A673 (cell line): Measurements from ENCODE around the gene S100A10. TPM values are rescaled to one million over a fixed set of nuclear protein-coding genes. Genes with fewer than 3 reads are reported as not detected.

Experiments
- Bru-seq: library from RNA; stranded (reverse); fragments of 400-500 nt; gene quantifications from one replicate; lab custom pipeline; 2021; lab: Mats Ljungman, UMichigan
- BruChase-seq, 2 experiments: library from RNA; stranded (reverse); fragments of 400-500 nt; gene quantifications; one replicate each; lab custom pipeline; 2021; lab: Mats Ljungman, UMichigan
- BruUV-seq: library from RNA; stranded (reverse); fragments of 400-500 nt; replicated peaks from 2 replicates; lab custom pipeline; 2021; lab: Mats Ljungman, UMichigan
- CTCF ChIA-PET: fragments of 300-600 bp; sonication (Branson Sonifier 250); formaldehyde crosslinking; loops from one replicate; lab custom pipeline; 2022; ENCODE audit warnings: antibody characterized with exemption; lab: Charles Lee
- POLR2A ChIA-PET: fragments of 300-600 bp; sonication (Branson Sonifier 250); formaldehyde crosslinking; loops from one replicate; lab custom pipeline; 2022; ENCODE audit warnings: antibody characterized with exemption; ENCODE audit not compliant: low non-redundant PET; lab: Charles Lee
- DNase-seq: peaks from one replicate; pipeline ENCODE4 v3.0.0-alpha.2; 2015; ENCODE audit warnings: low spot score
- H3K27ac ChIP-seq: fragments of 200-600 bp; sonication (generic); 2 replicates; pipeline ENCODE4 v1.5.1; 2016; ENCODE audit warnings: mixed run types, low read depth, mild to moderate bottlenecking, mixed read lengths, antibody characterized with exemption, low read length; ENCODE audit not compliant: poor library complexity, severe bottlenecking
- H3K27me3 ChIP-seq: fragments of 200-600 bp; sonication (generic); replicated peaks from 2 replicates; pipeline ENCODE4 v1.6.1; 2017; ENCODE audit warnings: mixed run types, low read depth, mild to moderate bottlenecking, mixed read lengths, antibody characterized with exemption, low read length; ENCODE audit not compliant: insufficient read depth, poor library complexity
- H3K36me3 ChIP-seq: fragments of 200-600 bp; sonication (generic); 2 replicates; pipeline ENCODE4 v1.6.1; 2016; ENCODE audit warnings: mixed run types, mild to moderate bottlenecking, mixed read lengths, antibody characterized with exemption, low read length; ENCODE audit not compliant: insufficient read depth, poor library complexity, severe bottlenecking
- H3K4me1 ChIP-seq: fragments of 200-600 bp; sonication (generic); 2 replicates; pipeline ENCODE4 v1.6.1; 2017; ENCODE audit warnings: mixed run types, mild to moderate bottlenecking, mixed read lengths, antibody characterized with exemption, low read length; ENCODE audit not compliant: insufficient read depth, poor library complexity, severe bottlenecking
- H3K4me3 ChIP-seq: fragments of 200-600 bp; sonication (generic); 2 replicates; pipeline ENCODE4 v1.5.1; 2016; ENCODE audit warnings: low read depth, mixed run types, mild to moderate bottlenecking, mixed read lengths, low read length; ENCODE audit not compliant: poor library complexity, severe bottlenecking
- H3K9me3 ChIP-seq: fragments of 200-600 bp; sonication (generic); 2 replicates; pipeline ENCODE4 v1.6.1; 2016; ENCODE audit warnings: mixed run types, low read depth, mild to moderate bottlenecking, mixed read lengths, antibody characterized with exemption, low read length; ENCODE audit not compliant: poor library complexity, severe bottlenecking
- EZH2 ChIP-seq: fragments of 200-600 bp; sonication (generic); IDR thresholded peaks from 2 replicates; pipeline ENCODE4 v1.6.1; 2017; ENCODE audit warnings: borderline replicate concordance, low read depth, mild to moderate bottlenecking, mixed read lengths, antibody characterized with exemption, low read length; ENCODE audit not compliant: poor library complexity, severe bottlenecking
- intact Hi-C: fragments of 100-400 bp; cut with micrococcal nuclease; formaldehyde crosslinking; loops from one replicate; pipeline ENCODE4 v1.10.0; 2022; ENCODE audit not compliant: unreplicated experiment
- long read RNA-seq: library from polyadenylated mRNA; stranded (forward); transcript quantifications from one replicate; pipeline ENCODE4 v2.0.0, GENCODE V29; 2022
- total RNA-seq: library from RNA; stranded (reverse); gene quantifications from 2 replicates; pipeline ENCODE4 v1.2.3, GENCODE V29; 2021
- TF ChIP-seq, protein P1 (sequence below): fragments of 300-800, 200-600 bp; sonication (generic); conservative IDR thresholded peaks from 2 replicates; pipeline ENCODE4 v1.5.1; 2017; ENCODE audit warnings: low read depth, mild to moderate bottlenecking, antibody characterized with exemption, low read length, moderate library complexity, mixed read lengths

S100A10 gene, protein sequence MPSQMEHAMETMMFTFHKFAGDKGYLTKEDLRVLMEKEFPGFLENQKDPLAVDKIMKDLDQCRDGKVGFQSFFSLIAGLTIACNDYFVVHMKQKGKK
- total RNA-seq (34.0 and 42.4 TPM in 2 replicates), Bru-seq, nascent RNA (percentile 49 among the genes with signal in this experiment), BruChase-seq, experiment 1, labeled RNA remaining after a 2-hour chase (percentile 41 among the genes with signal in this experiment), BruChase-seq, experiment 2, labeled RNA remaining after a 6-hour chase (percentile 45 among the genes with signal in this experiment)
- long read RNA-seq, transcript S100A10-202 (3 exons, 1,202 nt): major isoform, 15 of 16 reads
- long read RNA-seq, partial matches to known transcripts: 1 of 16 reads
- long read RNA-seq, other reads (novel, unspliced or antisense): 0 of 16 reads

DNA sequence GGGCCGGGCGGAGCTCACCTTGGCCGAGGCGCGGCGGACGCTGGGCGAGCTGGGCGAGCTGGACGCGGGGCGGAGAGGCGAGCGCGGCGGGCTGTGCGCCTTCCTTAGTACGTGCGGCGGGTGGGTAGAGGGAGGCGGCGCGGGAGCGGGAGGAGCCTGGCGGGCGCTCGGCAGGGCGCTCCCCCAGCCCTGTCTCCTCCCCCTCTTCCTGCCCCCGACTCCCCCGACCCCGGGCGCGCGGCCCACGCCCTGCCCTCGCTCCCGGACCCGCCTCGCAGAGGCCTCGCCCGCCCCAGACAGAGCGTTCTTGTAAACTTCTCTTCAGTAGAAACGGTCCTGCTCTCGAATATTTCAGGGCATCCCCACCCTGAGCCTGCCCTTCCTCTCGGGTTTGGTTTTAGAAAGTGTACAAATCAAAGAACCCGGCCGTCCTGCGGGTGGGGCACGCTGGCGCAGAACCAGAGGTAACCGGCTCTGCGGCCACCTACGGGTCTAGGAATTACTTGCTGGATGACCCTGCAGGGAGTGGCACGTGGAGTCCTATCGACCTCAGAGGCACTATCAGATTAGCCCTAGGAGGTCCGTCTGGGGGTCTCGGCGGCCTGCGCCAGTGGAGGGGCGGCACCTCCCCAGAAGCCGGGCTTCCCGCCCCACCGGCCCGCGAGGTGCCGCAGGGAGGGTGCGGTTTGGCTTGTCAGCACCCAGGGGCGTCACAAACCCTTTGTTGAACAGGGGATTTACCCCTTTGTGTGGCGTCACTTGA is at the start of gene S100A10:
S100A10 (minus strand) TSS at position 126 of the 763 bp plus-strand sequence. CDS start 7,629 bp downstream, outside the sequence.
- intact Hi-C loops: no loop called here
- ChIA-PET CTCF (no interaction called here), POLR2A (no interaction called here)
- no TSS peak for BruUV-seq
- Histone ChIP-seq H3K36me3 (no peaks in the 10 kb centered on the region), H3K9me3 (no peaks in the 10 kb centered on the region), H3K4me1 (peaks cover 43% of the 10 kb centered on the region), H3K27me3 (peaks cover 7% of the 10 kb centered on the region), H3K27ac (no peak within 1 kb of the TSS), H3K4me3 (peak within 1 kb of the TSS; percentile 65)
- peak; percentile 12 for TF ChIP-seq EZH2
- TF ChIP-seq, protein P1, sequence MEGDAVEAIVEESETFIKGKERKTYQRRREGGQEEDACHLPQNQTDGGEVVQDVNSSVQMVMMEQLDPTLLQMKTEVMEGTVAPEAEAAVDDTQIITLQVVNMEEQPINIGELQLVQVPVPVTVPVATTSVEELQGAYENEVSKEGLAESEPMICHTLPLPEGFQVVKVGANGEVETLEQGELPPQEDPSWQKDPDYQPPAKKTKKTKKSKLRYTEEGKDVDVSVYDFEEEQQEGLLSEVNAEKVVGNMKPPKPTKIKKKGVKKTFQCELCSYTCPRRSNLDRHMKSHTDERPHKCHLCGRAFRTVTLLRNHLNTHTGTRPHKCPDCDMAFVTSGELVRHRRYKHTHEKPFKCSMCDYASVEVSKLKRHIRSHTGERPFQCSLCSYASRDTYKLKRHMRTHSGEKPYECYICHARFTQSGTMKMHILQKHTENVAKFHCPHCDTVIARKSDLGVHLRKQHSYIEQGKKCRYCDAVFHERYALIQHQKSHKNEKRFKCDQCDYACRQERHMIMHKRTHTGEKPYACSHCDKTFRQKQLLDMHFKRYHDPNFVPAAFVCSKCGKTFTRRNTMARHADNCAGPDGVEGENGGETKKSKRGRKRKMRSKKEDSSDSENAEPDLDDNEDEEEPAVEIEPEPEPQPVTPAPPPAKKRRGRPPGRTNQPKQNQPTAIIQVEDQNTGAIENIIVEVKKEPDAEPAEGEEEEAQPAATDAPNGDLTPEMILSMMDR: no peak
- no peak for DNase-seq

DNA sequence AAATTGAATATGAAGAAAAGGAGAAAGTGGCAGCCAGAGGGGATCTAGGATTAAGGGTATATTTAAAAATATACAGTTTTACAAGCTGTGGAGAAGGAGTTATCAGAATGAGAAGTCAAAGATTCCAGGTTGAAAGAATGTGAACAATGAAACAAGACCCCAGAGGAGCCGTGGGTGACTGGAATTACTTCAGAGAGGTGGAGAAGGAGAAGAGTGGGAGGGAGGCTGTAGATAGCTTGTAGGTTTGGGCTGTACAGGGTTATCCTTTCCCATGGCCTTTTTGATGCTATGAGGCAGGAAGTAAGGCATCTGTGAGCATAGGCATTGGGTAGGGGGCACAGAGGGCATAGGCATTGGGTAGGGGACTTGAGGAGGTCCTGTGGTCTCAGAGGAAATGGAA is 48.4 kb upstream of the S100A10 start:
- H3K4me3 ChIP-seq: no peak overlapping the region
- intact Hi-C loops: no loop called here
- CTCF ChIA-PET: no interaction called here
- no TSS peak for BruUV-seq
- peaks cover 20% of the 10 kb centered on the region for H3K27me3 ChIP-seq
- no peak overlapping the region for H3K27ac ChIP-seq
- no peaks in the 10 kb centered on the region for H3K36me3 ChIP-seq
- H3K9me3 ChIP-seq: no peaks in the 10 kb centered on the region
- no peak for DNase-seq
- POLR2A ChIA-PET: no interaction called here
- no peak for TF ChIP-seq EZH2
- TF ChIP-seq, protein P1: no peak
- H3K4me1 ChIP-seq: peaks cover 3% of the 10 kb centered on the region

DNA sequence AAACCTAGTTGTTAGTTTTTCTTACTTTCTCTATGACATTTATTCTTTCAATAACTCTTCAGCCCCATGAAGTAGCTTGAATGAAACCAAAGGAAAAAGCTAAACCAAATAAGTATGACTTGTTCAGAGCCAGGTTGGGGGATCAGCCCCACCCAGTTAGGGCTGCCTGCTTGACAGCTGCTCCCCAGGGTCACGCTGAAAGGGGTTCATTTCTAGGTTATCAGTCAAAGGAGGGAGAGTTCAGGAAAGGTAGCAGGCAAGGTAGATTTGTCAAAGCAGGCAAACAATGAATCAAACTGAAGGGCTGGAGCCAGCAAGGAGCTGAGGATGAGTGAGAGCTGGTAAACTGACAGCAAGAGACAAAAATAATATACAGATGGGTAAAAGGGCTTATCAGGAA is 46.2 kb upstream of the S100A10 start:
- no TSS peak for BruUV-seq
- TF ChIP-seq, protein P1: no peak
- no peak for TF ChIP-seq EZH2

More for the DNA sequence above, 46.2 kb upstream of the S100A10 start:
- Histone ChIP-seq H3K36me3 (no peaks in the 10 kb centered on the region), H3K4me1 (peaks cover 15% of the 10 kb centered on the region), H3K4me3 (no peak overlapping the region), H3K27ac (no peak overlapping the region), H3K9me3 (no peaks in the 10 kb centered on the region), H3K27me3 (peaks cover 20% of the 10 kb centered on the region)
- no peak for DNase-seq
- ChIA-PET CTCF (no interaction called here), POLR2A (no interaction called here)
- intact Hi-C loops: no loop called here
